HT1080 (cell line): Measurements from ENCODE around the gene PRSS38. TPM values are rescaled to one million over a fixed set of nuclear protein-coding genes. Genes with fewer than 3 reads are reported as not detected.
"Not testable (repeated sequence)": the region's sequence is repeated elsewhere in the genome, so short reads cannot be mapped to it uniquely, and the experiment has no call there.

Experiments
- DNase-seq: peaks from one replicate; pipeline ENCODE4 v3.0.0-alpha.2; 2015; ENCODE audit warnings: low read depth
- total RNA-seq: library from RNA; depleted of rRNA; stranded (reverse); fragments of >200 nt; shearing (Covaris generic); gene quantifications from 2 replicates; pipeline ENCODE4 v1.2.3, GENCODE V29; 2014

PRSS38 gene
- total RNA-seq, 1 experiment from 2014 or later = not detected

DNA sequence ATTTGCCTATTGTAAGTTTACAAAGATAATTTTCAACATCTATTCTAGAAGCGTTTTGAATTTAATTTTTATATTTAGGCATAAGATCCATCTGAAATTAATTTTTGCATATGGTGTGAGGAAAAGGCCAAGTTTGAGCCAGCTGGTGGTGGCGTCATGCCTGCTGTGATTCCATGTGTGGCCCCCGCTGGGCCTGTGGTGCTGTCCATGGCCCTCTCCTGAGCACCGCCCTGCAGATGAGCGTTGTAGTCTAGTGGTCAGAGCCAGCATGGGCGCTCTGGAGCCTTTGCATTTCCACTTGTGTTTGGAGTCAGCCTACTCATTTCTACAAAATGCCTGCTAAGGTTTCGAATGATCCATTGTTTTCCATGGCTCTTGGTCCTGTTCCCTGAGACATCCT, 22.7 kb downstream of the PRSS38 start:
- no peak for DNase-seq

DNA sequence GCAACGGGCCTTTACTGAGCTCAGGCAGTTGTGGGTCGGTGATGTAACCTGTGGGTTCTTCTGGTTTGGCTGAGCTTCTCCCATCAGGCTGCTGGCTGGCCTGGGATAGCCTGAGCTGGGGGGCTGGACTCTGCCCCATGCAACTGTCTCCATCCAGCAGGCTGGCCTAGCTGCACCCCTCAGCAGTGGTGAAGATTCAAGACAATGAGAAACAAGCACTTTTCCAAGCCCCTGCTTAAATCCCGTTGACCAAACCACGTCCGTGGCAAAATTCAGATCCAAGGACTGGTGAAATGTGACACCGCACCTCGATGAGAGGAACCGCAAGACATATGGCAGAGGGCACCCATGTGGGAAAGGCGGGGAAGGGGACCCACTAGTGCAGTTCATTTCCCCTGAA, 25.6 kb downstream of the PRSS38 start:
- no peak for DNase-seq

- no peak for DNase-seq
Measured at GRCh38 chr1:227844320-227845146, 29.1 kb downstream of the PRSS38 start.

DNA sequence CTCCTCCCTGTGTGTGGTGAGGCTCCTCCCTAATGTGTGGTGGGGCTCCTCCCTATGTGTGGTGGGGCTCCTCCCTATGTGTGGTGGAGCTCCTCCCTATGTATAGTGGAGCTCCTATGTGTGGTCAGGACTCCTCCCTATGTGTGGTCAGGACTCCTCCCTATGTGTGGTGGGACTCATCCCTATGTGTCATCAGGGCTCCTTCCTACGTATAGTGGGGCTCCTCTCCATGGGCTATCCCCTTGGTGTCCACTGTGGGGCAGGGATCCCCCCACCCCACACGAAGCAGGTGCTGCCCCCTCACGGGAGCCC, 29.6 kb downstream of the PRSS38 start:
- no peak for DNase-seq

- DNase-seq = no peak
Measured at GRCh38 chr1:227845519-227845918, 30.0 kb downstream of the PRSS38 start.

- DNase-seq = no peak
Measured at GRCh38 chr1:227846265-227846858, 30.9 kb downstream of the PRSS38 start.

GRCh38 chr1:227847046-227847445, 31.6 kb downstream of the PRSS38 start:
- not testable (repeated sequence) for DNase-seq

- no peak for DNase-seq
Measured at GRCh38 chr1:227848430-227848932, 33.0 kb downstream of the PRSS38 start.

DNA sequence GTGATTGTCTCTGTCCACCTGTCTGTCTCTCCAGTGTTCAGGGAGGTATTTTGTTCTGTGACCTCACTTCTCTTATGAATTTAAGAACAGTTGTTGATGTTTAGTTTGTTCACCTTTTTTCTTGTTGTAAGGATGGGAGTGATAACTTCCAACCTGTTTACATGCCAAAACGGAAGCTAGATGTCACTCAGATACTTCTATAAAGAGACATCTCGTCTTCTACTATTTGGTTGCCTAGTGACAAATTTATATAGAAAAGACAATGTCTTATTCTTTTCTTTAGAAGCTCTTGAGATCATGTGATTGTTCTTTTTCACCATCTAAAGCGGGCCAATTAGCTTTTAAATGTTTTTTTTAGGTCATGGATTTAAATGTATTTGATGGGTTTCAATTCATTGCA, 33.8 kb downstream of the PRSS38 start:
- DNase-seq = no peak

DNA sequence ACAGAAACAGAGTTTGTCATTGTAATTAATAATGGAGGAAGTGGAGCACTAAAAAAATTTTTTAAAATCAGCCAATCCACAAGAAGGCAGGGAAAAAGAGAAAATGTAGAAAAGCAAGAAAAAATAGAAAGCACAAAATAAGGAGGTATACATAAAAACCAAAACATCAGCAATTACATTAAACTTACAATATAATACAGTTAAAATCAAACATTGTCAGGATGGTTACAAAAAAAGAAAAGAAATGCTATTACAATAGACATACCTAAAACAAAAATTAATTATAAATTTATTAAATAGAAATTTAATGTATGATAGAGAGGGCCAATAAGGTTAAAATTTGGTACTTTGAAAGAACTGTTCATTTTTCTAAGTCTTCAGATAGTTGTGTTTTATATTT, 38.7 kb downstream of the PRSS38 start:
- DNase-seq = no peak

DNA sequence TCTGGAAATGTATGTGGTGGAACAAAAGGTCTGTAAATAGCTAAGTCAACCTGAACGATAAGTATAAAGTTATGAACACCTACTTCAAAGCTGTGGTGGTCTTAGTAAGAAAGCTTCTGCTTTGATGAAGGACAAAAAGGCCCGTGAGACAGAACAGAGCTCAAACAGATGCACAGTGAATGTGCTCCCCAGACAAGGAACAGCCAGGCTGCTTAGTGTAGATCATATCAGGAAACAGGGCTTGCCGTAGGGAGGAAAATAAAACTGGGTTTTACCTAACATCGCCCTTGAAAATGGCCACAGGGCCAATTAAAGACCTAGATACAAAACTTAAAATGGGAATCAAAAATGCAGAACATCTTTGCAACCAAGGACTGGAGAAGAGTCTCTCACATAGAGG, 40.2 kb downstream of the PRSS38 start:
- DNase-seq = no peak

- no peak for DNase-seq
Measured at GRCh38 chr1:227856147-227856858, 40.8 kb downstream of the PRSS38 start.

DNA sequence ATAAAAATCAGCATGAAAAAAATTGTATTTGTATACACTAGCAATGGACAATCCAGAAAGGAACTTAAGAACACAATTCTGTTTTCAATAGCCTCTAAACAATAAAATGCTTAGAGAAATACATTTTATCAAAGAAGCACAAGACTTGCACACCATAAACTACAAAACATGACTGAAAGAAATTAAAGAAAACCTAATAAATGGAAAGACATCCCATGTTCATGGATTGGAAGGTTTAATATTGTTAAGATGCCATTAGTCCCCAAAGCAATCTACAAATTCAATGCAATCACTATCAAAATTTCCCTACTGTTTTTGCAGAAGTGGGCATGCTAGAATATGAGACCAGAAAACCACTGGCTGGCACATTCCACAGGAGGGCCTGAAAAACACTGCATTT, 49.4 kb downstream of the PRSS38 start:
- no peak for DNase-seq

DNA sequence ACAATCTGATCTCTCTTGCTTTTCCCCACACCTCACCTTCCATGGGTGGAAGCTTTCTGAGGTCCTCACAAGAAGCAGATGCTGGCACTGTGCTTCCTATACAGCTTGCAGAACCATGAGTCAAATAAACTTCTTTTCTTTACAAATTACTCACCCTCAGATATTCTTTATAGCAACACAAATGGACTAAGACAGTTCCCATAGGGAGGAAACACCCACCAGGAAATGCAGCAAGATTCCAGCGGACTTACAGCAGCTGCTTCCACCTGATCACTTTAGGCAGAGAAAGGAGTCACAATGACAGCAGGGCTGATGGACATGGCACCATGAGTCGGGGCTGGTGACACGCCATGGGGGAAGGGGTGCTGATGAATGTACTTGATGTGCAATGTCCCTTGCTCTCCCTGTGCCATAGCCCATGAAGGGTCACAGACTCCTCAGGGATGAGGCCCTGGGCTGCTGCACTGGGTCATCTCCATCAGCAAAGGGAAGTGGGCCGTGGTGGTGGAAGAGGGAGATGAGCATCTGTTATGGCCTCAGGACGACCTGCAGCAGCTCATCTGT, 53.9 kb downstream of the PRSS38 start:
- DNase-seq = peak; percentile 54

- DNase-seq = peak; percentile 80
Measured at GRCh38 chr1:227869851-227870305, 54.4 kb downstream of the PRSS38 start.

DNA sequence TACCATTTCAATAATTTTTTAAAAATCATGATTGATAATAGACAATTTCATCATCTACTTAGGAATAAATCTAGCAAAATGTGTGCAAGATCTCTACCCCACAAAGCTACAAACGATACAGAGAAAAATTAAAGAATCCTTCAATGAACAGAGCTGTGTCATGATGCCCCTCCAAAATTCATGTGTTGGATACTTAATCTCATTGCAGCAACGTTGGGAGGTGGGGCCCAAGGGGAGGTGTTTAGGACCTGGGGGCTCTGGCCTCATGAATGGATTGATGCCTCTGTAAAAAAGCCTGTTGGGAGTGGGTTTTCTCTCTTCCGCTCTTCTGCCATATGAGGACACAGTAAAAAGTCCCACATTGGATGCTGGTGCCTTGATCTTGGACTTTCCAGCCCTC, 54.9 kb downstream of the PRSS38 start:
- DNase-seq = no peak

DNA sequence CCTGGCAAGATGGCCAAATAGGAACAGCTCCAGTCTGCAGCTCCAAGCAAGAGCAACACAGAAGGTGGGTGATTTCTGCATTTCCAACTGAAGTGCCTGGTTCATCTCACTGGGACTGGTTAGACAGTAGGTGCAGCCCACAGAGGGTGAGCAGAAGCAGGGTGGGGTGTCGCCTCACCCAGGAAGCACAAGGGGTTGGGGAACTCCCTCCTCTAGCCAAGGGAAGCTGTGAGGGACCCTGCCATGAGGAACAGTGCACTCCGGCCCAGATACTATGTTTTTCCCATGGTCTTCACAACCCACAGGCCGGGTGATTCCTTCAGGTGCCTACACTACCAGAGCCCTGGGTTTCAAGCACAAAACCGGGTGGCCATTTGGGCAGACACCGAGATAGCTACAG, 56.4 kb downstream of the PRSS38 start:
- DNase-seq = not testable (repeated sequence)

DNA sequence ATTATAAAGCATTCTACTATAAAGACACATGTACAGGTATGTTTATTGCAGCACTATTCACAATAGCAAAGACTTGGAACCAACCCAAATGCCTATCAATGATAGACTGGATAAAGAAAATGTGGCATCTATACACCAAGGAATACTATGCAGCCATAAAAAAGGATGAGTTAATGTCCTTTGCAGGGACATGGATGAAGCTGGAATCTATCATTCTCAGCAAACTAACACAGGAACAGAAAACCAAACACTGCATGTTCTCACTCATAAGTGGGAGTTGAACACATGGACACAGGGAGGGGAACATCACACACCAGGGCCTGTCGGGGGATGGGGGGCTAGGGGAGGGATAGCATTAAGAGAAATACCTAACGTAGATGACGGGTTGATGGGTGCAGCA, 62.3 kb downstream of the PRSS38 start:
- DNase-seq = not testable (repeated sequence)

DNA sequence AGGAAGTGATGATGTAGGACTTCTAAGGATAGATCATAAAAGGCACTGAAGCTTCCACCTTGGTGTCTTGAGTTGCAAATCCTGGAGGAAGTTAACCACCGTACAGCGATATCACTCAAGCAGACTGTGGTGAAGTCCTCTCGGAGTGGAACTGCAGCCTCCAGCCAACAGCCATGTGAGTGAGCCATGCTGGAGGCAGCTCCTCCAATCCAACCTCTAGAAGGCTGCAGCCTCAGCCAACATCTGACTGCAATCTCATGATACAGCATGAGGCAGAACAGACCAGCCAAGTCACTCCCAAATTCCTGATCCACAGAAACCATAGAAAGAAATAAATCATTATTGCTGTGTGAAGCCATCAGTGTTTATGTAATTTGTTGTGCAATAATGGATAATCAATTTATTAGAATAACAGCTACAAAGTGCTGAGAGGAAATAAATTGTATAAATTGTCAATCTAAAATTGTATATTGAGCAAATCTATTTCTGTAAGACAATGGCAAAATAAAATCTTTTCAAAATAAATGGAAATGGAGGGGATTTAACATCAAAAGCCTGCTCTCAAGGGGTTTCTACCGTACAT, 65.0 kb downstream of the PRSS38 start:
- no peak for DNase-seq

DNA sequence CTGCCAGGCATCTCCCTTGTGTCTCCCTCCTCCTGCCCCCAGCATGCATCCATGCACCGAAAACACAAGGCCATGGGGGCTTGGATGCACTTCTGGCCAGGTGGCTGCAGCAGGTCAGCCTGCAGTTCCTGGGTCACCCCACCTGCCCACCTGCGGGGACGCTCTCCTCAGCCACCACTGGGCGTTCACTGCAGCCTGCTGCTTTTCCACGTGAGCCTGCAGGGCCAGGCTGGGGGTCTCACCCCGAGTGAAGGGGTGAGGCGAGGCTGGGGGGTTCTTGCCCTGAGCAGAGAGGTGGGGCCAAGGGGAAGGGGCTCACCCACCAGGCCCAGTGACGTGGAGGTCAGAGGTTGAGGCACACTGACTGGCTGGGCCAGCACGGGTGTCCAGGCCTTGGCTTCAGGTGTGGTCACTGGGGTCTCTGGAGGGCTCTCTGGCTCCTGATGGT, 67.6 kb downstream of the PRSS38 start:
- DNase-seq = no peak

- DNase-seq = no peak
Measured at GRCh38 chr1:227883641-227884301, 68.3 kb downstream of the PRSS38 start.
